IMR-90 (cell line): Measurements from ENCODE around the gene DCLK1. TPM values are rescaled to one million over a fixed set of nuclear protein-coding genes. Genes with fewer than 3 reads are reported as not detected.

Experiments used
- ATAC-seq: fragments of 200-7000 bp; cut with Tn5 transposase; 2 replicates; pipeline ENCODE4 v1.9.1; 2020; ENCODE audit warnings: low read depth, mild to moderate bottlenecking, moderate library complexity
- BruUV-seq: library from RNA; stranded (reverse); fragments of 400-500 nt; replicated peaks from 2 replicates; lab custom pipeline; 2021; lab: Mats Ljungman, UMichigan
- CTCF ChIA-PET: fragments of 300-600 bp; formaldehyde crosslinking; extraction: SDS; loops from one replicate; lab custom pipeline; 2021; ENCODE audit warnings: antibody characterized with exemption; lab: Yijun Ruan, JAX
- POLR2A ChIA-PET: fragments of 300-600 bp; sonication (Branson Sonifier 250); formaldehyde crosslinking; loops from one replicate; lab custom pipeline; 2022; ENCODE audit warnings: antibody characterized with exemption; ENCODE audit not compliant: unreplicated experiment; lab: Charles Lee
- DNase-seq: peaks from one replicate; pipeline ENCODE4 v3.0.0; 2013
- H2AFZ ChIP-seq: replicated peaks from 2 replicates; pipeline ENCODE3; 2013; ENCODE audit warnings: low read length, mild to moderate bottlenecking; ENCODE audit not compliant: poor library complexity
- H2AK5ac ChIP-seq: 2 replicates; pipeline ENCODE4 v1.6.1; 2013; ENCODE audit warnings: low read depth, low read length, inconsistent platforms
- H2AK9ac ChIP-seq: replicated peaks from 2 replicates; pipeline ENCODE3; 2013; ENCODE audit warnings: mild to moderate bottlenecking, low read depth, low read length, moderate library complexity; ENCODE audit not compliant: poor library complexity
- H2BK120ac ChIP-seq: 2 replicates; pipeline ENCODE4 v1.6.1; 2013; ENCODE audit warnings: low read depth, low read length, inconsistent platforms
- H2BK15ac ChIP-seq: 3 replicates; pipeline ENCODE4 v1.6.1; 2013; ENCODE audit warnings: low read depth, low read length, inconsistent platforms
- H2BK20ac ChIP-seq: 2 replicates; pipeline ENCODE4 v1.6.1; 2013; ENCODE audit warnings: low read depth, mild to moderate bottlenecking, inconsistent platforms, low read length, moderate library complexity
- H2BK5ac ChIP-seq: 2 replicates; pipeline ENCODE4 v1.6.1; 2013; ENCODE audit warnings: mild to moderate bottlenecking, low read depth, low read length, inconsistent platforms; ENCODE audit not compliant: poor library complexity, severe bottlenecking
- H3K14ac ChIP-seq: replicated peaks from 2 replicates; pipeline ENCODE4 v1.6.1; 2013; ENCODE audit warnings: low read depth, low read length, inconsistent platforms
- H3K18ac ChIP-seq: 2 replicates; pipeline ENCODE4 v1.6.1; 2013; ENCODE audit warnings: low read depth, low read length, control low read depth
- H3K23ac ChIP-seq: 2 replicates; pipeline ENCODE4 v1.6.1; 2013; ENCODE audit warnings: low read depth, low read length, inconsistent platforms
- H3K27ac ChIP-seq: 2 replicates; pipeline ENCODE4 v1.5.1; 2013; ENCODE audit warnings: mild to moderate bottlenecking, control low read depth, low read length; ENCODE audit not compliant: insufficient read depth
- H3K27me3 ChIP-seq: 2 replicates; pipeline ENCODE4 v1.6.1; 2013; ENCODE audit warnings: low read length; ENCODE audit not compliant: control insufficient read depth, insufficient read depth
- H3K36me3 ChIP-seq: 2 replicates; pipeline ENCODE4 v1.6.1; 2013; ENCODE audit warnings: low read length, mixed read lengths; ENCODE audit not compliant: control insufficient read depth, insufficient read depth
- H3K4ac ChIP-seq: 2 replicates; pipeline ENCODE4 v1.6.1; 2013; ENCODE audit warnings: low read depth, low read length, inconsistent platforms
- H3K4me1 ChIP-seq: 2 replicates; pipeline ENCODE4 v1.6.1; 2013; ENCODE audit warnings: low read length, mixed read lengths; ENCODE audit not compliant: control insufficient read depth, insufficient read depth
- H3K4me2 ChIP-seq: 2 replicates; pipeline ENCODE4 v1.6.1; 2013; ENCODE audit warnings: low read depth, mild to moderate bottlenecking, control low read depth, low read length, moderate library complexity
- H3K4me3 ChIP-seq: 2 replicates; pipeline ENCODE4 v1.5.1; 2013; ENCODE audit warnings: low read depth, mild to moderate bottlenecking, control low read depth, low read length, moderate library complexity; ENCODE audit not compliant: insufficient read depth
- H3K56ac ChIP-seq: 2 replicates; pipeline ENCODE4 v1.6.1; 2013; ENCODE audit warnings: low read length, inconsistent platforms; ENCODE audit not compliant: insufficient read depth; ENCODE audit errors: extremely low read depth
- H3K79me1 ChIP-seq, 2 experiments: 2 replicates each; pipeline ENCODE4 v1.6.1; 2013; ENCODE audit warnings: low read length in 2 of 2, inconsistent platforms in 1 of 2, low read depth in 1 of 2
- H3K9ac ChIP-seq: 2 replicates; pipeline ENCODE4 v1.6.1; 2013; ENCODE audit warnings: low read depth, low read length, control low read depth
- H3K9me1 ChIP-seq: 2 replicates; pipeline ENCODE4 v1.6.1; 2013; ENCODE audit warnings: low read length, inconsistent platforms; ENCODE audit not compliant: insufficient read depth
- H3K9me3 ChIP-seq: 2 replicates; pipeline ENCODE4 v1.6.1; 2013; ENCODE audit warnings: low read length; ENCODE audit not compliant: control insufficient read depth, insufficient read depth
- H4K20me1 ChIP-seq: 2 replicates; pipeline ENCODE4 v1.6.1; 2013; ENCODE audit warnings: low read length, inconsistent platforms; ENCODE audit not compliant: insufficient read depth
- H4K5ac ChIP-seq: 2 replicates; pipeline ENCODE4 v1.6.1; 2013; ENCODE audit warnings: mild to moderate bottlenecking, low read depth, low read length, control low read depth
- H4K8ac ChIP-seq, 2 experiments: 2 replicates each; pipeline ENCODE4 v1.6.1; 2013; ENCODE audit warnings: low read depth in 2 of 2, low read length in 2 of 2, control low read depth in 1 of 2, inconsistent platforms in 1 of 2
- H4K91ac ChIP-seq: 2 replicates; pipeline ENCODE4 v1.6.1; 2013; ENCODE audit warnings: low read depth, low read length, inconsistent platforms; ENCODE audit not compliant: insufficient read depth
- MAZ ChIP-seq: IDR thresholded peaks from 2 replicates; pipeline ENCODE4 v1.6.1; 2012; ENCODE audit warnings: low read depth, mild to moderate bottlenecking, low read length, improper control_type of control experiment, moderate library complexity, borderline replicate concordance
- POLR2A ChIP-seq: IDR thresholded peaks from 2 replicates; pipeline ENCODE4 v1.6.1; 2012; ENCODE audit warnings: mild to moderate bottlenecking, low read depth, low read length
- WGBS, 2 experiments: methylation state at CpG; one replicate each; pipeline versions ENCODE4 v1.1.5 to v1.1.7; 2013; ENCODE audit warnings: missing lambda C conversion rate in 2 of 2; ENCODE audit not compliant: insufficient read length in 1 of 2; ENCODE audit errors: extremely low coverage in 2 of 2; 5-methylcytosine and 5-hydroxymethylcytosine counted together
- dilution Hi-C: fragments of 300-500 bp; cut with HindIII; formaldehyde crosslinking; loops from one replicate; pipeline ENCODE4 v1.14.3; 2018; ENCODE audit warnings: low sequenced_read_pairs; ENCODE audit not compliant: unreplicated experiment
- in situ Hi-C: fragments of 300-500 bp; cut with MboI; formaldehyde crosslinking; loops from 3 replicates; pipeline ENCODE4 v1.14.3; 2019; ENCODE audit warnings: low sequenced_read_pairs, inconsistent platforms, mixed read lengths
- intact Hi-C: fragments of 100-400 bp; cut with micrococcal nuclease; formaldehyde crosslinking; loops from 2 replicates; pipeline ENCODE4 v1.10.0; 2022
- polyA plus RNA-seq, 3 experiments: library from polyadenylated mRNA; depleted of rRNA; stranded (reverse); fragments of >200 nt; gene quantifications; 2 replicates each; pipeline ENCODE4 v1.2.3, GENCODE V29; 2012; ENCODE audit warnings: low replicate concordance in 1 of 3
- total RNA-seq: library from RNA; depleted of rRNA; stranded (reverse); fragments of >200 nt; gene quantifications from 2 replicates; pipeline ENCODE4 v1.2.3, GENCODE V29; 2012
- TF ChIP-seq, protein P1 (sequence below): fragments of 150-350 bp; IDR thresholded peaks from 2 replicates; pipeline ENCODE4 v1.6.1; 2016; ENCODE audit warnings: low read depth, mild to moderate bottlenecking, low read length, moderate library complexity, borderline replicate concordance

The DCLK1 gene
- total and polyA plus RNA-seq, 2 of the 4 experiments (the other 2 are of a cell fraction): under 0.01 to 0.02 TPM

DNA sequence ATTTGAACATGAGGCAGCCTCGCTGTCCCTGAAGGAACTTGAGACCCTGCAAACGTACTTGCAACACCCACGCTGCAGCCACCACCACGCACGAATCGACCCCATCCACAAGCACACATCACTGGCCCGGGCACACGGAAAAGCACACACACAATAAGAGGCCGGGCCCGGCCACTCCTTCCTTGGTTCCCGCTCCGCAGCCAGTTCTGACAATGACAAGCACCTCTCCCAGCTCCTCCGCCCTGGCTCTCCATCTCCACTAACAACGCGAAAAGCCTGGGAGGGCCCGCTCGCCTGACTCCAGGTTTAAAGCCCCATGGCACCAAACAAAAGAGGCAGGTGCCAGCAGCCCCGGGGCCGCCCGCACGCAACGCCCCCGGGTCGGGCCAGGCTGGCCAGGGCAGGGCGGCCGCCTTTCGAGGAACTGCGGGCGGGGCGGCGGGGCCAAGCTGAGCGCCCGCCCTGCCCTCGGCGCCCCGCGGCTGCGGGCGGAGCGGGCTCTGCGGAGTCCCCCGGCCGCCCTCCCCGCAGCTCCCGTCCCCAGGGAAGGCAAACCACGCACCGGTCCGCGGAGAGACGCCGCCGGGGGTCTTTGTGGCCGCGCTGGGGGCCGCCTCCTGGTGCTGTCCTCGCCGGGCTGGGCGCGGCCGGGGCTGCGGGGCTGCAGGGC lies 495 bp downstream of the DCLK1 start:
- no peak overlapping the region for H4K91ac ChIP-seq
- no peak for DNase-seq
- no peak overlapping the region for H3K23ac ChIP-seq
- H4K20me1 ChIP-seq: no peaks in the 10 kb centered on the region
- TF ChIP-seq MAZ (no peak), POLR2A (no peak)
- TF ChIP-seq, protein P1, sequence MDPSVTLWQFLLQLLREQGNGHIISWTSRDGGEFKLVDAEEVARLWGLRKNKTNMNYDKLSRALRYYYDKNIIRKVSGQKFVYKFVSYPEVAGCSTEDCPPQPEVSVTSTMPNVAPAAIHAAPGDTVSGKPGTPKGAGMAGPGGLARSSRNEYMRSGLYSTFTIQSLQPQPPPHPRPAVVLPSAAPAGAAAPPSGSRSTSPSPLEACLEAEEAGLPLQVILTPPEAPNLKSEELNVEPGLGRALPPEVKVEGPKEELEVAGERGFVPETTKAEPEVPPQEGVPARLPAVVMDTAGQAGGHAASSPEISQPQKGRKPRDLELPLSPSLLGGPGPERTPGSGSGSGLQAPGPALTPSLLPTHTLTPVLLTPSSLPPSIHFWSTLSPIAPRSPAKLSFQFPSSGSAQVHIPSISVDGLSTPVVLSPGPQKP: no peak
- intact Hi-C loops: no loop called here
- H3K4me3 ChIP-seq: peak overlapping the region; percentile 19; the same call in 1 of the 2 replicates
- no peaks in the 10 kb centered on the region for H3K4me1 ChIP-seq
- H3K18ac ChIP-seq: no peak overlapping the region
- no peak overlapping the region for H3K4ac ChIP-seq
- no peak overlapping the region for H4K8ac ChIP-seq
- H3K79me1 ChIP-seq: no peaks in the 10 kb centered on the region
- in situ Hi-C loops: no loop called here
- ChIA-PET POLR2A (no interaction called here), CTCF (no interaction called here)
- H2BK20ac ChIP-seq: no peak overlapping the region
- H3K14ac ChIP-seq: no peak overlapping the region
- H3K9me3 ChIP-seq: no peaks in the 10 kb centered on the region
- no peak overlapping the region for H2BK5ac ChIP-seq
- no peak overlapping the region for H4K5ac ChIP-seq
- H2BK120ac ChIP-seq: no peak overlapping the region
- ATAC-seq: peak; percentile 35
- no peak overlapping the region for H2AK5ac ChIP-seq
- no peak overlapping the region for H2BK15ac ChIP-seq
- peak overlapping the region; percentile 55 for H2AFZ ChIP-seq
- H3K27ac ChIP-seq: no peak overlapping the region
- no peak overlapping the region for H3K56ac ChIP-seq
- H3K9me1 ChIP-seq: no peaks in the 10 kb centered on the region
- no TSS peak for BruUV-seq
- H3K36me3 ChIP-seq: no peaks in the 10 kb centered on the region
- no peak overlapping the region; the same call in 1 of the 2 replicates for H3K4me2 ChIP-seq
- dilution Hi-C loops: no loop called here
- H2AK9ac ChIP-seq: no peak overlapping the region
- H3K27me3 ChIP-seq: peaks cover 31% of the 10 kb centered on the region
- no peak overlapping the region for H3K9ac ChIP-seq
- WGBS, 2 experiments: 5% methylated on average over 14 of the region's 61 CpGs; no CpG with 5 or more reads in 1 of the 2 experiments
